SW480 (cell line): ENCODE data around the gene PGAP3.

ENCODE experiments used
- DNase-seq: peaks from one replicate; pipeline ENCODE4 v3.0.0-alpha.2; 2016; ENCODE audit warnings: low spot score

PGAP3 gene

DNA sequence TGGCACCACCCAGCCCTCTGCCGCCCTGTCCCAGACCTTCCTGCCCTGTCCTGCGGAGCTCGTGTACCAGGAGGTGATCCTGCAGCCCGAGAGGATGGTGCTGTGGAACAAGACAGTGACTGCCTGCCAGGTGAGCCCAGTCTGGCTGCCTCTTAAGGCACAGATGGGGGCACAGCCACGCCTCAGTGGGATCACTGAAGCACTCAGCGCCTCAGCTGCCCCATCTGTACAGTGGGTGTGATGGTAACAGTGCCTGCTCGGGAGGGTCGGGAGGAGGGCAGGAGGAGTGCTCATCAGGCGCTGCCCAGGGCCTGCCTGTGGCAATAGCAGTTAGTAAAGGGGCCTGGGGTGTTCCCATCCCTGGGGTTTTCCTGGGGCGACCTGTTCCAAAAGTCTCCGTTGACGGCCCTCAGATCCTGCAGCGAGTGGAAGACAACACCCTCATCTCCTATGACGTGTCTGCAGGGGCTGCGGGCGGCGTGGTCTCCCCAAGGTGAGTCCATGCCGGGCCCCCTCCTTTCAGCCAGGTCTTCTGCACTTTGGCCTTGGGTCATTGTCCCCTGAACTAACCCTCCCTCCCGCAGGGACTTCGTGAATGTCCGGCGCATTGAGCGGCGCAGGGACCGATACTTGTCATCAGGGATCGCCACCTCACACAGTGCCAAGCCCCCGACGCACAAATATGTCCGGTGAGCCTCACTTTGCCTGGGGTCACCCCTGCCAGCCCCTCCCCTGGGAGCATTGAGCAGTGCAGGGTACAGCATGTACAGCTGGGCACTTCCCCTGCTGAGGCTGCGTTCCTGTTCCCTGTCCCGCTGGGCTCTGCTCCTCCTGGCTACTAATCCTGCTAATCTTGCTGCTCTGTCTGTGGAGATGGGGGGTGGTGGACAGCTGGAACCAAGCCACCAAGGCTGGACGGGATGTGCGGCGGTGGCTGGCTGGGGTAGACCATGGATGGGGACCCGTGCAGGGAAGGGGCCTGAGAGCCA lies 27.2 kb downstream of the PGAP3 start:
- DNase-seq, result no peak

DNA sequence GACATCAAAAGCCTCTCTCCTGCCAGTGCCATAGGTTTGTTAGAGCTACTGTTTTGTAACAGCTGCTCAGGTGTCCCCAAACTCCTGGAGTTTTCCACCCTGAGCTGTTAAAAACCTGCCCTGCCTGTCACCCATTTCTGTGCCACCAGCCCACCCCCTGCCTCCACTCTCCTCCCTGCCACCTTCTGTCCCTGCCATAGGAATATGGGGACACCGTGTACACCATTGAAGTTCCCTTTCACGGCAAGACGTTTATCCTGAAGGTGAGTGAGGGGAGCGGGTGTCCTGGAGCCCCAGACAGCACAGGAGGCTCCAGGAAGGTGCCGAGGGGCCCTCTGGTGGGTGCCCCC lies 27.9 kb downstream of the PGAP3 start:
- no peak for DNase-seq

DNA sequence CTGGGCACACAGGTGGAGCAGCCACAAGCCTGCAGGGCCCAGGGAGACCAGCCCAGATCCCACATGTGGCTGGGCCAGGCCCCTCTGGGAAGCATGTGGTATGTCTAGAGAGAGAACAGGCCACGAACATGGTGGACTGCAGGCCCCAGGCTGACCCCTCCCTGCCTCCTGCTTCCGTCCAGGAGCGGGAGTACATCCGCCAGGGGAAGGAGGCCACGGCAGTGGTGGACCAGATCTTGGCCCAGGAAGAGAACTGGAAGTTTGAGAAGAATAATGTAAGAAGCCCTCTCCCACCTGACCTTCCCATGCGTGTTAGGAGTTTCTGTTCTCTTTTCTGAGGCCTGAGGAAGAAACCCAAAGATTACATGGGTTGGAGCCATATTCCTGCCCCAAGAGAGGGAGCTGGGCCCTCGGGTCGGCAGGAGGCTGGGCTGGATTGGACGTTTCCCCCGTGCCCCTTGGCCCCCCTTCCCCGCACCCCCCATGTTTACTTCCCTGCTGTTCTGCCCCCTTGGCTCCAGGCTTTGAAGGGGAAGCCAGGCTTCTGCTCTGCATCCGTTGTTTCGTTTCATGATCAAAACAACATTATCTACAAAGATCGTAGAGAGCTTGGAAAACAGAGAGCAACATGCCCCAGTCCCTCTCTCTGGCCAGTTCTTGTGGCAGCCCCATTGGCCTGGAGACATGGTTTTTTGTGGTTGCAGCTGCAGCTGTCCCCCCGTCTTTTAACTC lies 28.4 kb downstream of the PGAP3 start:
- DNase-seq, result peak; percentile 24

- DNase-seq, result no peak
Measured at GRCh38 chr17:39658760-39659159, 29.1 kb downstream of the PGAP3 start.

DNA sequence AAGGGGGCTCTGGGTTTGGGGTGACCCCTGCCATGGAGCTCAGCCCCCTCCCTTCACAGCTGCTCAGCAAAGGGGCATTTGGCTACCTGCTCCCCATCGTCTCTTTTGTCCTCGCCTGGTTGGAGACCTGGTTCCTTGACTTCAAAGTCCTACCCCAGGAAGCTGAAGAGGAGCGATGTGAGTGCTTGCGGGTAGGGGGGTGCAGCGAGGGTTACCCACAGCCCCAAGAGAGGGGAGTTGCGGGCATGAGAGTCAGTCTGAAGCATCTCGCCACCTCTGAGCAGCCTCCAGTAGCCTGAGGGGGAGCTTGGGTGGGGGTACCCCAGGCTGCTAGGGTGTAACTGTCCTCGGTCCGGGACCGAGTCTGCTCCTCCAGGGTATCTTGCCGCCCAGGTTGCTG lies 29.5 kb downstream of the PGAP3 start:
- no peak for DNase-seq

- DNase-seq, result no peak
Measured at GRCh38 chr17:39655105-39655504, 32.8 kb downstream of the PGAP3 start.

DNA sequence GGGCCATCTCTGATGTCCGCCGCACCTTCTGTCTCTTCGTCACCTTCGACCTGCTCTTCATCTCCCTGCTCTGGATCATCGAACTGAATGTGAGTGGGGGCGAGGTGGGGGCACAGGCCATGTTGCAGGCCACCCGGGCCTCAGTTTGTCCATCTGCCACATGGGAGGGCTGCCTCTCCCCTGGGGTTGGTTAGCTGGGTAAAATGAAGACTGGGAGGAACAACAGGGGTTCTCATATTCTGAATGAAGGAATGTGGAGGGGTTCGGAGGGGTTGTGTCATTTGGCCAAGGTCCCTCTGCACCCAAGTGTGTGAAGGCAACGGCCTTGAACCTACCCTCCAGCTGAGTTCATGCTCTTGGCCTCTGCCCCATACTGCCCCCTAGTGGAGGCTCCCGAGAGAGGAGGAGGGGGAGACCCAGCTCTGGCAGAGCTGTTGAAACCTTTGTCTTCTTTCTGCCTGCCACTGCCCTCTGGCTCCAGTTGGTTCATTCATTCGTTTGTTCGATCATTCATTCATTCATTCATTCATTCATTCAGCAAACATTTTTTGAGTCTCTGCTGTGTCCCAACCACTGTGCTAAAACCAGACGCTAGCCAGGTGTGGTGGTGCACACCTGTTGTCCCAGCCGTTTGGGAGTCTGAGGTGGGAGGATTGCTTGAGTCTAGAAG lies 34.1 kb downstream of the PGAP3 start:
- DNase-seq, result no peak

DNA sequence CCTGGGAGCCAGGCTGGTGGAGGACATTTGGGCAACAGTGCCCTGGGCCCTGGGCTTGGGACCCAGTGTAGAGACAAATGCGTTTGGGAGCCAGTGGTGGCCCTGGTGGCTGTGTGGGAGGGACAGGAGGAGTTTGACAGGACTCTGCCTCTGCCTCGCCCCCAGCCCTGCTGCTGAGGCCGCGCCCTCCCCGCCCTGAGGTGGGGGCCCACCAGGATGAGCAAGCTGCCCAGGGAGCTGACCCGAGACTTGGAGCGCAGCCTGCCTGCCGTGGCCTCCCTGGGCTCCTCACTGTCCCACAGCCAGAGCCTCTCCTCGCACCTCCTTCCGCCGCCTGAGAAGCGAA lies 34.6 kb downstream of the PGAP3 start:
- DNase-seq, result no peak

DNA sequence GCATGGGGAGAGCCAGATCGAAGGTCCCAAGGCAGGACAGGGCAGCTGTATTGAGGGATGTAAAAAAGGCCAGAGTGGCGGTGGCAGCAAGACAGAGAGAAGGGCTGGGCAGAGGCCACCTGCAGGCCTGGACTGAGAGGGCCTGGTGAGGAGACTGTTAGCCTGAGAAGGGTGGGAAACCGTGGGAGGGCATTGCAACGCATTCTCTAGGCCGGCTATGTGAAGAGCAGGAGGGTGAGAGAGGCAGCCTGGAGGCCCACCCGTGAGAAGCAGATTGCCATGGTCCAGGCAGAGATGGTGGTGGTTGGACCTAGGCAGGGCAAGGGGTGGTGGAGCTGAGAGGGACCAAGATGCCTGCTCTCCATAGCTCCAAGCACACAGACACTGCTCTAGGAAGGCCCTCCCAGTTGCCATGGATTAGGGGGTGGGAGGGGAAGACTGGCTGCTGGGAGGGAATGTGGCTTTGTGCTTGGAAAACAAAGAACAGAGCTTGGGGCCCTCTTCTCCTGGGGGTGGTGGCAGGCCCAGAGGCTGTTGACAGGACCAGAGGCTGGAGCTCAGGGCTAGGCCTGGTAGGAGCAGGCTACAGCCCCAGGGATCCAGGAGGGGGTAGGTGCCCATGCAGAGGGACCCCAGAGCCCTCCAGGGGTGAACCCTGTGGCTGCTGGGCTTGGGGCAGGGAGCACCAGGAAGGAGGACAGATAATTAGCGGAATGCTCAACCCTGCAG lies 35.1 kb downstream of the PGAP3 start:
- no peak for DNase-seq

DNA sequence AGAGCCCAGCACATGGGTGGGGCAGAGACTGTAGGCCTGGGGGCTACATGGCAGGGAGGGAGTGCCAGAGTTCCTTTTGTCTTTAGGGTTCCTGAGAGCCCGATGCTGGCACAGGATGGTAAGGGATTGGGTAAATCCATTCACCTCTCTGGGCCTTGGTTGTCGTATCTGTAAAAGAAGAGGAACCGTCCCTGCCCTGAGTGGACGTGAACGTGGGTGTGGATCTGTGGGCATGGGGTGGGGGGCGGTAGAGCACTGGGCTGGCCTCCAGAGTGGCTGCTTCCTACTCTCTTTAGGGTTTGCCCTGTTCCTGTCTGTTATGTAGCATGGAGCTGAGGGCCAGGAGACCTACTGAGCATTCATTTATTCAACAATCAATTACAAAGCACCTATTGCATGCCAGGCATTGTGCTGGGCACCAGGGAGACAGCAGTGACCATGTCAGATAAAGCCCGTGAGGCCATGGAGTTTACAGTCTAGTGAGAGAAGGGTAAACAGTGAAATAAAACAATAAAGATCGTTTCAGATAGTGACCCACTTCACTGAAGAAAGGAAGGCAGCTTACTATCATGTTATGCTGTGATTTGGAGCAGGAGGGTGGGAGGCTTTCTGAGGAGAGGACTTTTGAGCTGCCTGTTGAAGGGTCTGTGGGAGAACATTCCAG lies 35.8 kb downstream of the PGAP3 start:
- no peak for DNase-seq

DNA sequence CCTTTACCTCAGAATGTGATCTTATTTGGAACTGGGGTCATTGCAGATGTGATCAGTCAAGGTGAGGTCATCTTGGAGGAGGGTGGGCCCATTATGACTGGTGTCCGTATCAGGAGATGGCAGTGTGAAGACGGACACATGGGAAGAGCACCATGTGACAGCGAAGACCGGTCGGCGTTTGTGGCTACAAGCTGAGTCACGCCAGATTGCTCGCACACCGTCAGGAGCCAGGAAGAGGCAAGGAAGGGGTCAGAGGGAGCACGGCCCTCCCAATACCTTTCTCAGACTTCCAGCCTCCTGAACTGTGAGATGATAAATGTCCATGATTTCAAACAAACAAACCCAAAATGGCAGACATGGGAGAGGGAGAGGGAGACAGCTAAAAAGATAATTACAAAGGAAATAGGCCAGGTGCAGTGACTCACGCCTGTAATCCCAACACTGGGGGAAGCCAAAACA lies 37.7 kb downstream of the PGAP3 start:
- no peak for DNase-seq

DNA sequence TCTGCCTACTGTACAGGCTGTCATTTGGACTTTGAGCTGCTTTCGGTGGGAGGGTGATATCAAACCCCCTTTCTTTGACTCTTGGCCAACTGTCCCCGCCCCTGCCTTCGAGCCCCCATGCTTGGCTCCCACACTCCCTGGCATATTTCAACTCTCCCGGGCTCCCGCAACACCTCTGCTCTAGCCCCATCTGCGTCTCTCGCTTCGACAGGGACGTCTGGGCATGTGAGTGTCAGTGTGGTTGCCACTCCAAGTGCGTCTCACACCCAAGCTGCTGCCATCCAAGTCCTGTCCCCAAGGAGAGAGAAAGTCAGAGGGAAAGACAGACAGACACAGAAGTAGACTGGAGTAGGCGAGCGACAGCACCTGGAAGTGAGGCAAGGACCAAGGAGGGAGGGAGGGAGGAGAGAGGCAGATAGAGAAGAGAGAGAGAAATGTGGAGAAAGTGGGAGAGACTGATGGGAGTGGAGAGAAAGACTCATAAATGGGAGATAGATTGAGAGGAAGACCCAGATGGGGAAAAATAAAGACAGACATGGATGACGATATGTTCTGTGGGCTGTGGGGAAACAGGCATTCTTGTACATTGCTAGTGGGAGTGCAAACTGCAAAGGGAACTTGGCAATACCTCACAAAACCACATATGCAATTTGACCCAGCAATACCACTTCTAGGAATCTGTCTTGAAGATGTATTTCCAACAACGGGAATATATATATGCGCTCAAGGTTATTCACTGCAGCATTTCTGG lies 39.1 kb downstream of the PGAP3 start:
- no peak for DNase-seq

- DNase-seq, result no peak
Measured at GRCh38 chr17:39647256-39647655, 40.6 kb downstream of the PGAP3 start.

- no peak for DNase-seq
Measured at GRCh38 chr17:39643271-39643670, 44.6 kb downstream of the PGAP3 start.

- no peak for DNase-seq
Measured at GRCh38 chr17:39642291-39643074, 45.4 kb downstream of the PGAP3 start.

GRCh38 chr17:39641883-39642282 lies 46.0 kb downstream of the PGAP3 start:
- DNase-seq, result no peak

- no peak for DNase-seq
Measured at GRCh38 chr17:39641097-39641496, 46.8 kb downstream of the PGAP3 start.

- no peak for DNase-seq
Measured at GRCh38 chr17:39640591-39641031, 47.2 kb downstream of the PGAP3 start.

DNA sequence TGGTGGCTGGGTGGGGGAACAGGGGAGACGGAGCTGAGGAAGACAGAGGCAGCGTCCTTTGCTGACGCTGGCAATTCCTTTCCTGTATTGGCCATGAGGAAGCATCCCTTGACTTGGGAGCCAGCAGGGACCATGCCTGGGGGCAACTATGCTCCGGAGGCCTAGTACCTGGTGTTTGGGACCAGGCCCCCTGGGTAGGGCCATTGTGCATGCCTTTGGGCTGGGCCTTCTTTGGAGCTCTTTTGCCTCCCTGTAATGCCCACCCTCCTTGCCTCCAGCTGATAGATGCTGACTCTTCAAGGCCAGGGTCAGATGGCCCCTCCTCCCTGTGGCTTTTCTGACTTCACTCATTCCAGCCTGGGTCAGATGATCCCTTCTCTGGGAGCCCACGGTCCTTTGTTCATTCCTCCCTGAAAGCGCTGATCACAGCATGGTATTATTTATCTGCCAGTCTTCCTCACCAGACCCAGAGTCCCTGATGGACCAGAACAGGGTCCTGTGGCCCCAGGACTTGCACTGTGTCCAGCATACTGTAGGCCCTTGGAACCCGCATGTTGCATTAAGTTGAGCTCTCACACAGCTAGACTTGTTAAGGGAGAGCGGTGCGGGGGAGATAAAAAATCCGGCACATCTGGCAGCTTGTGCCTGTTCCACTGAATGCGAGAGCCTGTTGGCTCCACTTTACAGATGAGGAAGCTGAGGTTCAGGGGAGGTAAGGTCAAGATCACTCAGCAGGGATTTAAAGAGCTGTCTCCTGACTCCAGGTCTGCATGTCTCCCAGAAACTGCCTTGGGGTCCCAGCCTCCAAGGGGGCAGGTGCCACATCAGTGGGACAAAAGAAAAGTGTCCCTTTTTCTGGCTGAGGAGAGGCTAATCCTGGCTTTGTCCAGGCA lies 48.0 kb downstream of the PGAP3 start:
- DNase-seq, result no peak
